Measurements from ENCODE around the gene PPFIBP2. TPM values are rescaled to one million over a fixed set of nuclear protein-coding genes. Genes with fewer than 3 reads are reported as not detected.

Gene PPFIBP2
- polyA plus RNA-seq, 2 of the 4 experiments (the other 2 are of a cell fraction), result 13.4 to 32.5 TPM

- no peak for TF ChIP-seq NFE2L2 (conservative IDR thresholded peaks at IDR 0.05; ENCODE audit: low read length)
- no peak for TF ChIP-seq GATA3 (IDR thresholded peaks at IDR 0.05; ENCODE audit: borderline replicate concordance)
- TF ChIP-seq HOXB5 (CRISPR knock-in tag; IDR thresholded peaks at IDR 0.05), result no peak
- FAIRE-seq (no peak), ATAC-seq (no peak), DNase-seq (ENCODE audit: low read depth in 1 of 2, low spot score in 1 of 2) (no peak)
- H3K4me2 ChIP-seq, result no peak overlapping the region
- WGBS (ENCODE audit: missing lambda C conversion rate), result 3% methylated on average over 2 of the region's 2 CpGs
- no peak overlapping the region for H3K27ac ChIP-seq
- H3K9me3 ChIP-seq, result no peaks in the 10 kb centered on the region
- H3K4me1 ChIP-seq, result no peaks in the 10 kb centered on the region
- POLR2A ChIA-PET, result no interaction called here
- no peak overlapping the region for H3K4me3 ChIP-seq
- CTCF ChIA-PET, result no interaction called here
These were observed 33.7 kb upstream of the PPFIBP2 start for GRCh38 chr11:7480113-7480512.

- H3K4me2 ChIP-seq, result no peak overlapping the region
- no peak for ATAC-seq
- H3K4me3 ChIP-seq, result no peak overlapping the region
- ChIA-PET POLR2A (no interaction called here), CTCF (interaction anchor here (1.1 kb wide), 1 partner anchor 206 kb away, joined by 3 read pairs; no protein-coding TSS in a partner anchor)
- no peaks in the 10 kb centered on the region for H3K9me3 ChIP-seq
- FAIRE-seq, result no peak
- no peak overlapping the region for H3K27ac ChIP-seq
- WGBS (ENCODE audit: missing lambda C conversion rate), result 37% methylated on average over 3 of the region's 3 CpGs
- no peaks in the 10 kb centered on the region for H3K4me1 ChIP-seq
- DNase-seq (ENCODE audit: low read depth in 1 of 2, low spot score in 1 of 2), result no peak
- TF ChIP-seq ZSCAN20 (CRISPR knock-in tag; IDR thresholded peaks at IDR 0.05) (no peak), CHD2 (IDR thresholded peaks at IDR 0.05; ENCODE audit: low read length, partially characterized antibody) (no peak), TP53 (CRISPR knock-in tag; IDR thresholded peaks at IDR 0.05) (no peak), JUN (IDR thresholded peaks at IDR 0.05) (no peak), ZFP36 (IDR thresholded peaks at IDR 0.05; ENCODE audit: borderline replicate concordance, partially characterized antibody) (no peak), RNF2 (IDR thresholded peaks at IDR 0.05; ENCODE audit: borderline replicate concordance, low read depth) (no peak), EHMT2 (IDR thresholded peaks at IDR 0.05; ENCODE audit: low read depth) (no peak), BHLHE40 (IDR thresholded peaks at IDR 0.05; ENCODE audit: low read depth, low read length) (no peak), HEYL (CRISPR knock-in tag; IDR thresholded peaks at IDR 0.05) (no peak), ATOH8 (CRISPR knock-in tag; IDR thresholded peaks at IDR 0.05; ENCODE audit: low read depth) (no peak), JUNB (IDR thresholded peaks at IDR 0.05) (no peak), ZC3H11A (IDR thresholded peaks at IDR 0.05) (no peak), NFE2L2 (conservative IDR thresholded peaks at IDR 0.05; ENCODE audit: low read length) (no peak), SREBF2 (IDR thresholded peaks at IDR 0.05) (no peak), CBX8 (IDR thresholded peaks at IDR 0.05) (no peak), PBX3 (IDR thresholded peaks at IDR 0.05) (no peak), HOXB5 (CRISPR knock-in tag; IDR thresholded peaks at IDR 0.05) (no peak)
These were observed 29.7 kb upstream of the PPFIBP2 start for GRCh38 chr11:7484131-7484530.

GRCh38 chr11:7484645-7485044 is 29.2 kb upstream of the PPFIBP2 start:
- TF ChIP-seq HOXB13 (CRISPR knock-in tag; IDR thresholded peaks at IDR 0.05; ENCODE audit: low read depth) (no peak), HEYL (CRISPR knock-in tag; IDR thresholded peaks at IDR 0.05) (no peak)
- 41% methylated on average over 3 of the region's 3 CpGs for WGBS (ENCODE audit: missing lambda C conversion rate)
- POLR2A ChIA-PET, result no interaction called here
- ATAC-seq, result no peak
- FAIRE-seq, result no peak
- no peaks in the 10 kb centered on the region for H3K4me1 ChIP-seq
- no peak for DNase-seq (ENCODE audit: low read depth in 1 of 2, low spot score in 1 of 2)
- H3K4me3 ChIP-seq, result no peak overlapping the region
- CTCF ChIA-PET, result interaction anchor here (1.1 kb wide), 2 partner anchors 28 to 205 kb away, joined by 3 to 5 read pairs; partner anchors contain the start of gene PPFIBP2
- H3K4me2 ChIP-seq, result no peak overlapping the region
- no peak overlapping the region for H3K27ac ChIP-seq
- no peaks in the 10 kb centered on the region for H3K9me3 ChIP-seq

All from A549 (cell line).